HL-60 (cell line): ENCODE data around the gene RGS6.

Experiments
- DNase-seq, 2 experiments: peaks; one replicate each; pipeline ENCODE4 v3.0.0-alpha.2; 2010 to 2020; ENCODE audit warnings: low read depth in 1 of 2, low spot score in 1 of 2
- H3K27ac ChIP-seq: fragments of 250-450 bp; sonication (Bioruptor Pico); replicated peaks from 2 replicates; pipeline ENCODE4 v1.5.1; 2020; ENCODE audit warnings: mild to moderate bottlenecking, moderate library complexity
- H3K27me3 ChIP-seq: fragments of 250-450 bp; sonication (Bioruptor Pico); 2 replicates; pipeline ENCODE4 v1.5.1; 2021; ENCODE audit warnings: mild to moderate bottlenecking, moderate library complexity; ENCODE audit not compliant: insufficient read depth, poor library complexity, severe bottlenecking
- H3K4me3 ChIP-seq: replicated peaks from 2 replicates; pipeline ENCODE4 v1.5.1; 2011; ENCODE audit warnings: mild to moderate bottlenecking, control low read depth, low read length; ENCODE audit not compliant: insufficient read depth
- CTCF ChIP-seq: IDR thresholded peaks from one replicate; pipeline ENCODE4 v1.5.1; 2011; ENCODE audit warnings: low read length, control low read depth, inconsistent platforms; ENCODE audit not compliant: insufficient read depth
- GABPA ChIP-seq: IDR thresholded peaks from 2 replicates; pipeline ENCODE4 v1.6.1; 2012; ENCODE audit warnings: low read depth
- POLR2AphosphoS5 ChIP-seq: IDR thresholded peaks from 2 replicates; pipeline ENCODE4 v1.6.1; 2012; ENCODE audit warnings: low read depth
- REST ChIP-seq: IDR thresholded peaks from 2 replicates; pipeline ENCODE4 v1.6.1; 2012; ENCODE audit warnings: low read depth; ENCODE audit not compliant: insufficient replicate concordance
- SPI1 ChIP-seq: IDR thresholded peaks from 2 replicates; pipeline ENCODE4 v1.6.1; 2012; ENCODE audit warnings: low read depth, mild to moderate bottlenecking, borderline replicate concordance

The RGS6 gene

GRCh38 chr14:72146241-72146640, 214.0 kb downstream of the RGS6 start:
- Histone ChIP-seq H3K27me3 (no peaks in the 10 kb centered on the region), H3K27ac (no peak overlapping the region), H3K4me3 (no peak overlapping the region)
- no peak for DNase-seq
- TF ChIP-seq SPI1: no peak
- TF ChIP-seq POLR2AphosphoS5: no peak
- no peak for TF ChIP-seq GABPA
- TF ChIP-seq CTCF: no peak
- TF ChIP-seq REST: no peak

GRCh38 chr14:72154645-72155378, 222.6 kb downstream of the RGS6 start:
- Histone ChIP-seq H3K27ac (no peak overlapping the region), H3K27me3 (no peaks in the 10 kb centered on the region), H3K4me3 (no peak overlapping the region)
- DNase-seq: no peak
- TF ChIP-seq POLR2AphosphoS5 (no peak), GABPA (no peak), CTCF (no peak), SPI1 (no peak), REST (no peak)

GRCh38 chr14:72155379-72155993, 223.3 kb downstream of the RGS6 start:
- DNase-seq: no peak
- no peak overlapping the region for H3K4me3 ChIP-seq
- no peak overlapping the region for H3K27ac ChIP-seq
- no peaks in the 10 kb centered on the region for H3K27me3 ChIP-seq
- TF ChIP-seq GABPA: no peak
- TF ChIP-seq SPI1: no peak
- no peak for TF ChIP-seq CTCF
- TF ChIP-seq REST: no peak
- TF ChIP-seq POLR2AphosphoS5: no peak
